Measurements from ENCODE around the gene PLEKHA7.
"Not testable (repeated sequence)": the region's sequence is repeated elsewhere in the genome, so short reads cannot be mapped to it uniquely, and the experiment has no call there.

The PLEKHA7 gene

GRCh38 chr11:16920559-16920958 lies 93.7 kb downstream of the PLEKHA7 start:
- ATAC-seq, result no peak
- TF ChIP-seq, protein P1, sequence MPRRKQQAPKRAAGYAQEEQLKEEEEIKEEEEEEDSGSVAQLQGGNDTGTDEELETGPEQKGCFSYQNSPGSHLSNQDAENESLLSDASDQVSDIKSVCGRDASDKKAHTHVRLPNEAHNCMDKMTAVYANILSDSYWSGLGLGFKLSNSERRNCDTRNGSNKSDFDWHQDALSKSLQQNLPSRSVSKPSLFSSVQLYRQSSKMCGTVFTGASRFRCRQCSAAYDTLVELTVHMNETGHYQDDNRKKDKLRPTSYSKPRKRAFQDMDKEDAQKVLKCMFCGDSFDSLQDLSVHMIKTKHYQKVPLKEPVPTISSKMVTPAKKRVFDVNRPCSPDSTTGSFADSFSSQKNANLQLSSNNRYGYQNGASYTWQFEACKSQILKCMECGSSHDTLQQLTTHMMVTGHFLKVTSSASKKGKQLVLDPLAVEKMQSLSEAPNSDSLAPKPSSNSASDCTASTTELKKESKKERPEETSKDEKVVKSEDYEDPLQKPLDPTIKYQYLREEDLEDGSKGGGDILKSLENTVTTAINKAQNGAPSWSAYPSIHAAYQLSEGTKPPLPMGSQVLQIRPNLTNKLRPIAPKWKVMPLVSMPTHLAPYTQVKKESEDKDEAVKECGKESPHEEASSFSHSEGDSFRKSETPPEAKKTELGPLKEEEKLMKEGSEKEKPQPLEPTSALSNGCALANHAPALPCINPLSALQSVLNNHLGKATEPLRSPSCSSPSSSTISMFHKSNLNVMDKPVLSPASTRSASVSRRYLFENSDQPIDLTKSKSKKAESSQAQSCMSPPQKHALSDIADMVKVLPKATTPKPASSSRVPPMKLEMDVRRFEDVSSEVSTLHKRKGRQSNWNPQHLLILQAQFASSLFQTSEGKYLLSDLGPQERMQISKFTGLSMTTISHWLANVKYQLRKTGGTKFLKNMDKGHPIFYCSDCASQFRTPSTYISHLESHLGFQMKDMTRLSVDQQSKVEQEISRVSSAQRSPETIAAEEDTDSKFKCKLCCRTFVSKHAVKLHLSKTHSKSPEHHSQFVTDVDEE (CRISPR knock-in tag; IDR thresholded peaks at IDR 0.05), result no peak
- no peak for TF ChIP-seq OSR1 (CRISPR knock-in tag; IDR thresholded peaks at IDR 0.05)
- TF ChIP-seq TCF4 (CRISPR knock-in tag; IDR thresholded peaks at IDR 0.05; ENCODE audit: borderline replicate concordance), result no peak
- TF ChIP-seq CREB5 (CRISPR knock-in tag; IDR thresholded peaks at IDR 0.05; ENCODE audit: low read depth), result no peak

DNA sequence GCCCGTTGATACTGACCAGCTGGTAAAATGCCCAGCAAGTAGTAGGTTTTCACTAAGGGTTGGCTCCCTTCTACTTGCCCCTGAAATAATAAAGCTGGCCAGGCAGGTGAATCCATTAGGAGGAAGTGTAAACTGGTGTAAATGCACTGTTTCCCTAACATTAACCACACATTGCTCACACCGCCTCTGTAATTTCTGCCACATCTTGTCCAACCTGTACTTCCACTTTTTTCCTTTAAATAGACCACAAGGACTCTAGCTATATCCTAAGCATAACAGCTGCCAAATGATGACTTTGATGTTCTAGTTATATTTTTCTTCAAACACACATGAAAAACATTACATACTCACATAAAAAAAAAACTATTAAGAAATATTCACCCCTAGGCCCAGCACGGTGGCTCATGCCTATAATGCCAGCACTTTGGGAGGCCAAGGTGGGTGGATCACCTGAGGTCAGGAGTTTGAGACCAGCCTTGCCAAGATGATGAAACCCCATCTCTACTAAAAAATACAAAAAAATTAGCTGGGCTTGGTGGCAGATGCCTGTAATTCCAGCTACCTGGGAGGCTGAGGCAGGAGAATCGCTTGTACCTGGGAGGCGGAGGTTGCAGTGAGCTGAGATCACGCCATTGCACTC lies 95.6 kb downstream of the PLEKHA7 start:
- not testable (repeated sequence) for ATAC-seq

DNA sequence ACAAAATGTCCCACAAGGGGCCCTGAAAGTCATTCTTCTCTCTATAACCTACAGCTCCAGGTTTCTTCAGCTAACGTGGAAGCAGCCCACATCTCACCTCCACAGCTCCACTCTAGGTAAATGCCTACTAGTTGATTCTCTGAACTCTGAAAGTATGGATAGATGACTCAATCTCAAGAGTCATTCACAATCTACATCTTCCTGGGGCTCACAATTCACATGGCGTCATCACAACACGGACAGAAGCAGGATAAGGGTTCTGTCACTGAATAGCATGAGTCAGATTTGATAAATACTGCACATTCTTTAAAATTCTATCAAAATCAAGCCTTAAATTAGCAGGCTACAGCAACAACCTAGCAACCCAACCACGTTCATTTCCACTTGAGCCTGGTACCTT lies 96.3 kb downstream of the PLEKHA7 start:
- ATAC-seq, result no peak

DNA sequence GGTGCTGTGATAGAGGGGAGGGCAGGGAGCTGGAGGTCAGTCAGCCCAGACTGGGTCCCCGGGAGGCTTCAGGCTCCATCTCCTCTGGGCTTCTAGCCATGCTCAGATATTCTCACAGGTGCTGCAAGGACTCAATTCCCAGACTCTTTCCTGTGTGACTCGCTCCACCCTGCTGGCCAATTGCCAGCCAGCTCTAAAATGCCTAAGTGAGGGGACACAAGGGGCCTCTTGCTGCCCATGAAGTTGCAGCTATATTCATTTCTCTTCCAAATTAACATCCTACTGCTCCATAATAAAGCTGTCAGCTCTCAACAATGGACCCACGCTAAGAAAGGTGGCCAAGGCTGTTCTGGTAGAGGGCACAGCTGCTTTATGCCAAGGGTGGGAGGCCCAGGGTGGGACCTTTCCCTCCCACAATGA lies 101.5 kb downstream of the PLEKHA7 start:
- ATAC-seq, result no peak
- no peak for TF ChIP-seq TOX (CRISPR knock-in tag; IDR thresholded peaks at IDR 0.05; ENCODE audit: borderline replicate concordance)
- no peak for TF ChIP-seq ISL1 (CRISPR knock-in tag; IDR thresholded peaks at IDR 0.05)
- TF ChIP-seq, protein P2, sequence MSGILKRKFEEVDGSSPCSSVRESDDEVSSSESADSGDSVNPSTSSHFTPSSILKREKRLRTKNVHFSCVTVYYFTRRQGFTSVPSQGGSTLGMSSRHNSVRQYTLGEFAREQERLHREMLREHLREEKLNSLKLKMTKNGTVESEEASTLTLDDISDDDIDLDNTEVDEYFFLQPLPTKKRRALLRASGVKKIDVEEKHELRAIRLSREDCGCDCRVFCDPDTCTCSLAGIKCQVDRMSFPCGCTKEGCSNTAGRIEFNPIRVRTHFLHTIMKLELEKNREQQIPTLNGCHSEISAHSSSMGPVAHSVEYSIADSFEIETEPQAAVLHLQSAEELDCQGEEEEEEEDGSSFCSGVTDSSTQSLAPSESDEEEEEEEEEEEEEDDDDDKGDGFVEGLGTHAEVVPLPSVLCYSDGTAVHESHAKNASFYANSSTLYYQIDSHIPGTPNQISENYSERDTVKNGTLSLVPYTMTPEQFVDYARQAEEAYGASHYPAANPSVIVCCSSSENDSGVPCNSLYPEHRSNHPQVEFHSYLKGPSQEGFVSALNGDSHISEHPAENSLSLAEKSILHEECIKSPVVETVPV (CRISPR knock-in tag; IDR thresholded peaks at IDR 0.05), result no peak
- no peak for TF ChIP-seq ZFP30 (CRISPR knock-in tag; IDR thresholded peaks at IDR 0.05)
- TF ChIP-seq CREB5 (CRISPR knock-in tag; IDR thresholded peaks at IDR 0.05; ENCODE audit: low read depth), result no peak
- no peak for TF ChIP-seq ZNF70 (CRISPR knock-in tag; IDR thresholded peaks at IDR 0.05)
- no peak for TF ChIP-seq POU6F1 (CRISPR knock-in tag; IDR thresholded peaks at IDR 0.05; ENCODE audit: borderline replicate concordance, low read depth)
- TF ChIP-seq ZC3H10 (CRISPR knock-in tag; IDR thresholded peaks at IDR 0.05), result no peak
- TF ChIP-seq PATZ1 (CRISPR knock-in tag; IDR thresholded peaks at IDR 0.05; ENCODE audit: borderline replicate concordance), result no peak
- TF ChIP-seq GLIS3 (CRISPR knock-in tag; IDR thresholded peaks at IDR 0.05), result no peak

More for the DNA sequence above, 96.3 kb downstream of the PLEKHA7 start:
- TF ChIP-seq CREB5 (CRISPR knock-in tag; IDR thresholded peaks at IDR 0.05; ENCODE audit: low read depth) (no peak), TOX (CRISPR knock-in tag; IDR thresholded peaks at IDR 0.05; ENCODE audit: borderline replicate concordance) (no peak), TCF4 (CRISPR knock-in tag; IDR thresholded peaks at IDR 0.05; ENCODE audit: borderline replicate concordance) (no peak), ZFP3 (CRISPR knock-in tag; IDR thresholded peaks at IDR 0.05) (no peak), BACH2 (CRISPR knock-in tag; IDR thresholded peaks at IDR 0.05; ENCODE audit: borderline replicate concordance) (no peak), ZNF70 (CRISPR knock-in tag; IDR thresholded peaks at IDR 0.05) (no peak), ESRRG (CRISPR knock-in tag; IDR thresholded peaks at IDR 0.05) (no peak), ZC3H10 (CRISPR knock-in tag; IDR thresholded peaks at IDR 0.05) (no peak), ZNF565 (CRISPR knock-in tag; conservative IDR thresholded peaks at IDR 0.05; ENCODE audit: low read depth) (no peak), GLIS3 (CRISPR knock-in tag; IDR thresholded peaks at IDR 0.05) (no peak)
- TF ChIP-seq, protein P1 (CRISPR knock-in tag; IDR thresholded peaks at IDR 0.05), result no peak

Measured in SK-N-SH treated with all-trans-retinoic acid at 6 μM for 48 hours (cell line).